HL-60 (cell line): ENCODE data around the gene RAB8A.

Source experiments
- CTCF ChIP-seq: IDR thresholded peaks from one replicate; pipeline ENCODE4 v1.5.1; 2011; ENCODE audit warnings: low read length, control low read depth, inconsistent platforms; ENCODE audit not compliant: insufficient read depth
- GABPA ChIP-seq: IDR thresholded peaks from 2 replicates; pipeline ENCODE4 v1.6.1; 2012; ENCODE audit warnings: low read depth
- POLR2AphosphoS5 ChIP-seq: IDR thresholded peaks from 2 replicates; pipeline ENCODE4 v1.6.1; 2012; ENCODE audit warnings: low read depth
- REST ChIP-seq: IDR thresholded peaks from 2 replicates; pipeline ENCODE4 v1.6.1; 2012; ENCODE audit warnings: low read depth; ENCODE audit not compliant: insufficient replicate concordance
- SPI1 ChIP-seq: IDR thresholded peaks from 2 replicates; pipeline ENCODE4 v1.6.1; 2012; ENCODE audit warnings: low read depth, mild to moderate bottlenecking, borderline replicate concordance

- TF ChIP-seq CTCF: no peak
- TF ChIP-seq REST: no peak
- peak; percentile 35; the same call in 1 of the 2 replicates for TF ChIP-seq POLR2AphosphoS5
- TF ChIP-seq SPI1: no peak
- no peak for TF ChIP-seq GABPA
Observed at GRCh38 chr19:16124953-16125352, 13.3 kb downstream of the RAB8A start.
